ENCODE results near the gene CYB561D2.

CYB561D2 gene

GRCh38 chr3:50390508-50391224, 40.0 kb downstream of the CYB561D2 start:
- DNase-seq (ENCODE audit: low read depth in 2 of 2) = no peak

- DNase-seq (ENCODE audit: low read depth in 2 of 2) = no peak
These were observed 41.5 kb downstream of the CYB561D2 start for GRCh38 chr3:50392101-50392715.

DNA sequence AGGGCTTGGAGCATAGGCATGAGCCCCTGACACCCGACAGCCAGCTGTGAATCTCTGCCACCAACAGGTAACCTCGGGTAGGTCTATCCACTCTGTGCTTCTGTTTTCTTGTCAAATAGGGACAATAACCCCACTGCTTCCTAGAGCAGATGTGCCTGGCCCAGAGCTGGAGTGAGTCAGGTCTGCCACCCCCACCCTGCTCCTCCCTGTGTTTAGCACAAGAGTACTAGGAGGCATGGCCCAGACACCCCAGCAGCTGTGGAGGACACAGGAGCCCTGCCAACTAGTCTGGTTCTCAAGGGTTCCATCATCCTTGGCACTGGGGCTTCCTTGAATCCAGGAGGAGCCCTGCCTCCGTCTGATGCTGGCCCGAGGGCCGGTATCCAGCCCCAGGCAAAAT, 42.4 kb downstream of the CYB561D2 start:
- no peak for DNase-seq (ENCODE audit: low read depth in 2 of 2)

DNA sequence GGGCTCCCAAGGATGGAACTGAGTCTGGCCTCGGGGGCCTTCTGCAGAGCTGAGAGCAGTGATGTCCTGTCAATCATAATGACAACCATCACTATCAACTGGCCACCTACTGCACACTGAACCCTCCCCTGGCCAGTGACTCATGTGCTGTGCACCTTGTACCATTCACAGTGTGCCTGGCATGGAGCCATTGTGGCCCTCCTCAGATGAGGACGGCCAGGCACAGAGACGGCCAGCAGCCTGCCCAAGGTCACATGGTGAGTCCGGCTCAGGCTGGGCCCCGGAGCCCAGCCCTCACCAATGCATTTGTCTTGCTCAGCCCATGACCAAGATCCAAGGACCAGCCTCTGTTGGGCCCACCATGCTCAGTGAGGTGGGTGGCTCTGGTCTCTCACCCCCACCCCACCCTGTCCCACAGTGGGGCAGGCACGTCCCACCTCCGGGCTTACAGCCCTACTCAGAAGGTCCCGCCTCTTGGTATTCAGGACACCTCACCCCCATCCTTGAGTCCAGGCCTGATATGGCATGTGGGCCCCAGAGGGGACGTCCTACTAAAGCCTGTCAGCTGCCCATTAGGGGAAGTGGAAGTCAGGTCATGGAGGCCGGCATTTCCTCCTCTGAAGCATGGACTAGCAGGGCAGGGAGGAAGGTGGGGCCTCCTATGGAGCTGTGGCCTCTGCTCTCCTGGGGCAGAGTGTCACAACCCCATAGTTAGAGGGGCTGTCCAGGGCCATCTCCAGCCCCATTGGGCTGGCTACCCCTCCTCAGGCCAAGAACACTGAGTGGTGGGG, 44.6 kb downstream of the CYB561D2 start:
- no peak for DNase-seq (ENCODE audit: low read depth in 2 of 2)

- DNase-seq (ENCODE audit: low read depth in 2 of 2) = no peak
These were observed 45.8 kb downstream of the CYB561D2 start for GRCh38 chr3:50396502-50396901.

DNA sequence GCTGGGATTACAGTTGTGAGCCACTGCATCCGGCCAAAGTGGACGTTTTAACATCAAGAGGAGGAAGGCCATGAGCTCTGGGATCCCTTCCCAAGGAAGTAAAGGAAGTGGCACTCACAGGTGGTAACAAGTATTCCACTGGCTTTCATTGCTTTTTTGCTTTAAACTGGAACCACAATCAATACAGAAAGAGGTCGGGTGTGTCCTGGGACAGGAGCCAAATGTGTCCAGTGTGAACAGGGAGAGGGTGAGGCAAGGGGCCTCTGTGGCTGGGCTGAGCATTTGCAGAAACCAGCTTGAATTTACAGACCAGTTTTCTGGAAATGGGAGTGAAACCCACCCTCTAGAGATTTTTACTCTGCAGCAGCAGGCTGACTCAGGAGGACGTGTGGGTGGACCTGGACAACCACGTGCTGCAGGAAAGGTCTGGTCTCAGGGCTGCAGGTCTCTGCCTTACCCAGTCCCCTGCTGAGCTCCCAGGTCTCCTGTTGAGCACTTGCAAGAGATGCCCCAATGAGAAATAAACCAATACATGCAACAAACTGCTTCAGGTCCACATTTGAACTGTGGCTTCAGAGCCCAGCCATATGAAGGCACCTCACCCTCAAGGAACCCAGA, 51.4 kb downstream of the CYB561D2 start:
- DNase-seq (ENCODE audit: low read depth in 2 of 2) = no peak
